Posterior vena cava (tissue), 2 donors: ENCODE measurements around the gene LASP1NB.
A peak's percentile ranks its signal among the peaks of the same experiment; 100 is the strongest.
"Not testable (repeated sequence)": the region's sequence is repeated elsewhere in the genome, so short reads cannot be mapped to it uniquely, and the experiment has no call there.

Experiments used
- DNase-seq: peaks from one replicate; pipeline ENCODE4 v3.0.0-alpha.2; 2020; ENCODE audit warnings: low spot score
- intact Hi-C, 2 donors: fragments of 100-400 bp; cut with DNase I; formaldehyde crosslinking; loops; one replicate each; pipeline versions ENCODE4 v1.14.1 to v1.14.2; 2022 to 2023
- donor health status: DM: yes; HTN: yes; CAD: no.
- donor health status: DM: yes; HTN: yes; CAD: no.

The LASP1NB gene

GRCh38 chr17:38912221-38912813 lies 13.1 kb upstream of the LASP1NB start:
- peak; percentile 76 for DNase-seq
- intact Hi-C loops: loop anchor here in 1 of 2 donors (5.0 kb wide), 1 partner anchor 790 kb away; the partner anchor contains the start of gene ERBB2

GRCh38 chr17:38914741-38915638 lies 10.4 kb upstream of the LASP1NB start:
- no peak for DNase-seq
- intact Hi-C loops: loop anchor here in 1 of 2 donors (5.0 kb wide), 1 partner anchor 787 kb away; the partner anchor contains the start of gene ERBB2

GRCh38 chr17:38915639-38915995 lies 9.8 kb upstream of the LASP1NB start:
- intact Hi-C loops: no loop called here
- DNase-seq: no peak

GRCh38 chr17:38916771-38917170 lies 8.6 kb upstream of the LASP1NB start:
- intact Hi-C loops: no loop called here
- no peak for DNase-seq

- intact Hi-C loops: no loop called here
- no peak for DNase-seq
These were observed 8.2 kb upstream of the LASP1NB start for GRCh38 chr17:38917259-38917658.

- DNase-seq: no peak
- intact Hi-C loops: no loop called here
These were observed 7.1 kb upstream of the LASP1NB start for GRCh38 chr17:38918129-38918913.

- no peak for DNase-seq
- intact Hi-C loops: no loop called here
These were observed 6.5 kb upstream of the LASP1NB start for GRCh38 chr17:38918916-38919315.

GRCh38 chr17:38919316-38920078 lies 5.9 kb upstream of the LASP1NB start:
- intact Hi-C loops: loop anchor here in 1 of 2 donors (5.0 kb wide), 1 partner anchor 47 kb away; the partner anchor contains the start of gene LASP1
- peak; percentile 66 for DNase-seq

- intact Hi-C loops: loop anchor here in 1 of 2 donors (5.0 kb wide), 1 partner anchor 48 kb away; the partner anchor contains the start of gene LASP1
- peak; percentile 65 for DNase-seq
These were observed 4.8 kb upstream of the LASP1NB start for GRCh38 chr17:38920374-38921291.

- DNase-seq: peak; percentile 78
- intact Hi-C loops: loop anchor here in 1 of 2 donors (5.0 kb wide), 1 partner anchor 50 kb away; the partner anchor contains the start of gene LASP1
These were observed 3.5 kb upstream of the LASP1NB start for GRCh38 chr17:38921756-38922411.

- peak; percentile 83 for DNase-seq
- intact Hi-C loops: loop anchor here in 1 of 2 donors (5.0 kb wide), 1 partner anchor 50 kb away; the partner anchor contains the start of gene LASP1
These were observed 2.7 kb upstream of the LASP1NB start for GRCh38 chr17:38922538-38923297.

- no peak for DNase-seq
- intact Hi-C loops: no loop called here
These were observed 1.1 kb downstream of the LASP1NB start for GRCh38 chr17:38926293-38927070.

- intact Hi-C loops, DNase-seq: not testable (repeated sequence)
These were observed 5.4 kb downstream of the LASP1NB start for GRCh38 chr17:38930782-38931181.

- DNase-seq, intact Hi-C loops: not testable (repeated sequence)
These were observed 8.5 kb downstream of the LASP1NB start for GRCh38 chr17:38933962-38934361.

- no peak for DNase-seq
- intact Hi-C loops: no loop called here
These were observed 14.6 kb downstream of the LASP1NB start for GRCh38 chr17:38939987-38940386.

- no peak for DNase-seq
These were observed 15.0 kb downstream of the LASP1NB start for GRCh38 chr17:38940404-38940803.

More at GRCh38 chr17:38940404-38940803, 15.0 kb downstream of the LASP1NB start:
- intact Hi-C loops: no loop called here
